GM21447 (cell line): ENCODE results near the gene INMT.
A peak's percentile ranks its signal among the peaks of the same experiment; 100 is the strongest.

Experiments
- ATAC-seq: cut with Tn5 transposase; IDR thresholded peaks from one replicate; pipeline ENCODE4 v1.9.1; 2021; ENCODE audit not compliant: unreplicated experiment

INMT gene

DNA sequence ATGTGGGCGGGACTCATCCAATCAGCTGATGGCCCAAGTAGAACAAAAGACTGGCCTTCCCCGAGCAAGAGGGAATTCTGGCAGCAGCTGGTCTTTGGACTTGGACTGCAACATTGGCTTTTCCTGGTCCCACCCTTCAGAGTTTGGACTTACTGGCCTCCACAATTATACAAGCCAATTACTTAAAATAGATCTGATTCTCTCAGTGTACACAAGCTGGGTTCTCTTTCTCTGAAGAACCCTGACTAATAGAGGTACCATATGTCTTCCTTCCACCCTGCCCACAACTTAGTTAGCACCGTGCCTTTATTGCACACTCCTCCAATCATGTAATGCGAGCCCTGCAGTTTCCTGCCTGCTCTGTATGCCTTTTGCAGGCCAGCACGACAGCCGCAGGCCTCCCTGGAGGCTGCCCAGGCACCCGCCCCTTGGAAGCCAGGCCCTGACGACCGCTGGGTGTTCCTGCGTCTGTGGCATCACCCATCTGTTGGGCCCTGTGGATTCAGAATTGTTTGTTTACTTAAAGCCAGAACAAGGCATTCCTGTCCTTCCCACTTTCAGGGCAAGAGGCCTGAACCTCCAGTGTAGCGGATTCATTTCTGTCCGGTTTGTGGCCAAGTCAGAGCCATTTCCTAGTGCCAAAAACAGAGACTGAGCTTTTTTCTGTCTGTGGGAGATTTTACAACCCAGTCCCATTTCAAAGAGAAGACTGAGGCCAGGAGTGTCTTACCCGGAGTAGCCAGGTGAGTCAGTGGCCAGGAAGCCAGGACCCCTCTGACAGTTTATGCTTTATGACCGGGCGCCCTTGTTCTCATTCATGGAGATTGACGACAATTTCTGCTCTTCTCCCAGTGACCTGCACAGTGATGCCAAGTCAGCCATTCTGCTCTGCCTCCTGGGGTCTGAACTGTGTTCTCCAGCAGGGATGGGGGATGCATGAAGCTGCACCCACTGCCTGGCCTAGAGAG, 968 bp upstream of the INMT start:
- no peak for ATAC-seq

- ATAC-seq: no peak
These were observed 549 bp downstream of the INMT start for GRCh38 chr7:30752484-30752883.

DNA sequence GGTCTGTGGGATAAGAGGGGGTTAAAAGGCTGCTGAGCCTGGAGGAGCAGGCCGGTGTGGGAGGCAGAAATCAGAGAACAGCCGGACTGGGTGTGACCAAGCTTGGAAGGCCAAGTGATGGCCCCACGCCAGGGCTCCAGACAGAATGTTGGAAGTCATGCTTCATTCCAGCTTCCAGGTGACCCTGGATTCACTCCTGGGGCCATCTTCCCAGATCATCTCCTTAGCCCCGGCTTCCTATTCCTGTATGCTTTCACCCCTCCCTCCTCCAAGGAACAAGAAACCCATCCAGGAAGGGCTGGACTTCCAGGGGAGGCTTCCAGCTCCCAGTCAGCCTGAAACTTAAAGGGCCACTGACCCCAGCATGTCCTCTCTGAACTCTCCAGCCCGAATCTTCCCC, 1.0 kb downstream of the INMT start:
- no peak for ATAC-seq

GRCh38 chr7:30754315-30754877, 2.5 kb downstream of the INMT start:
- ATAC-seq: no peak

DNA sequence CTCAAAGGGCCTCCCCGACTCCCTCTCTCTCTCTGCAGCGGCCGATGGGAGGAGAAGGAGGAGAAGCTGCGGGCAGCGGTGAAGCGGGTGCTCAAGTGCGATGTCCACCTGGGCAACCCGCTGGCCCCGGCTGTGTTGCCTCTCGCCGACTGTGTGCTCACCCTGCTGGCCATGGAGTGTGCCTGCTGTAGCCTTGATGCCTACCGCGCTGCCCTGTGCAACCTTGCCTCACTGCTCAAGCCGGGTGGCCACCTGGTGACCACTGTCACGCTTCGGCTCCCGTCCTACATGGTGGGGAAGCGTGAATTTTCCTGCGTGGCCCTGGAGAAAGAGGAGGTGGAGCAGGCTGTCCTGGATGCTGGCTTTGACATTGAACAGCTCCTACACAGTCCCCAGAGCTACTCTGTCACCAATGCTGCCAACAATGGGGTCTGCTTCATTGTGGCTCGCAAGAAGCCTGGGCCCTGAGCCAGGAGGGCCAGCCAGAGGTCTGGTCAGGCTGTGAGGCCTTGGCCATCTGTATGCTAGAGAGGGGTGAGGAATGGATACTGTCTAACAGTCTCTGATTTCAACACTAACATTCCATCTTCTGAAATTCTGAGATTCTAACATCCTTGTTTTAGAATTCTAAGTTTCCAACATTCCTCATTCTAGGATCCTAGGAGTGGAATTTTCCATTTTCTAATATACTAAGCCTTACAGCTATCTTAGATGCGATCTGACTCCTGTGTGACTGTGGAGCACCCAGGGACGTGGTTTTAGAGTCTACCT, 3.6 kb downstream of the INMT start:
- no peak for ATAC-seq

DNA sequence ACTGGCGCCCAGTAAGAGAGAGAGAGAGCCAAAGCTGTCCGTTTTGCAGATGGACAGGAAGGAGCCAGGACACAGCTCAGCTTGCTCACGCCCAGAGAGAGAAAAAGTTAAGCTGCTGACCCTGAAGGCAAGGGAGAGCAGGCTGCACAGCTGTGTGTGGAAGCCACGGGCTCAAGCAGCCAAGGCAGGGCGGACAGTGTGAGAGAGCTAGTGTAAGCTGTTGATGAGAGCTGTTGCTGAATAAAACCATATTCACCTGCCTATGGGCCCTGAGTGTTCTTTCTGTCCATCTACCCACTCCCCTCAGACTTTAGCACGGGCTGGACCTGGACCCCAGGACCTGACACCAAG, 5.4 kb downstream of the INMT start:
- ATAC-seq: no peak

DNA sequence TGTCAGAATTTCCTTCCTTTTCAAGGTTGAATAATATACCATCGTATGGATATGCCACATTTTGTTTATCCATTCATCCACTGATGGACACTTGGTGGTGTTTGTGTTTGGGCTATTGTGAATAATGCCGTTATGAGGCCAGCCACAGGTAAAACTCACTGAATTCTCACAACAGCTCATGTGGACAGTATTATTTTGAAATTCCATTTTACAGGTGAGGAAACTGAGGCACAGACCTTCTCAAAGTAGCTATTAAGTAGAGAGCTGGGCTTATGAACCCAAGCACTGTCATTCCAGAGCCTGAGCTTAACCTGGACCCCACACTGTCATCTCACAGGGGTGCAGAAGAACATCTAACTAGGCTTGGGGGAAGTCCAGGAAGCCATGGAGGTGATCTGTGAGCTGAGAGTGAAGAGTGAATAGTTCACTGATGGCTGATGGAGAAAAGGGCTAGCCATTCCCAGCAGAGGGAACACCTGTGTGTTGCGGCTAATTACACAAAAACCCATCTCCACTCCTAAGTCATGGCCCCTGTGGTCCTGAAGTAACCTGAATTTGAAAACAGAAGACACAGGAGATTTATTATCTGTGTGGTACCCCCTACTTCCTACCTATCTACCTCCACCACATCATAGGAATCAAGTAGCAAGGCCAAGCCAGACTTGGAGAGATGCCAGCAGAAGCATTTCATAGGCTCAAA, 8.7 kb downstream of the INMT start:
- no peak for ATAC-seq

- ATAC-seq: no peak
These were observed 9.6 kb downstream of the INMT start for GRCh38 chr7:30761214-30762156.

DNA sequence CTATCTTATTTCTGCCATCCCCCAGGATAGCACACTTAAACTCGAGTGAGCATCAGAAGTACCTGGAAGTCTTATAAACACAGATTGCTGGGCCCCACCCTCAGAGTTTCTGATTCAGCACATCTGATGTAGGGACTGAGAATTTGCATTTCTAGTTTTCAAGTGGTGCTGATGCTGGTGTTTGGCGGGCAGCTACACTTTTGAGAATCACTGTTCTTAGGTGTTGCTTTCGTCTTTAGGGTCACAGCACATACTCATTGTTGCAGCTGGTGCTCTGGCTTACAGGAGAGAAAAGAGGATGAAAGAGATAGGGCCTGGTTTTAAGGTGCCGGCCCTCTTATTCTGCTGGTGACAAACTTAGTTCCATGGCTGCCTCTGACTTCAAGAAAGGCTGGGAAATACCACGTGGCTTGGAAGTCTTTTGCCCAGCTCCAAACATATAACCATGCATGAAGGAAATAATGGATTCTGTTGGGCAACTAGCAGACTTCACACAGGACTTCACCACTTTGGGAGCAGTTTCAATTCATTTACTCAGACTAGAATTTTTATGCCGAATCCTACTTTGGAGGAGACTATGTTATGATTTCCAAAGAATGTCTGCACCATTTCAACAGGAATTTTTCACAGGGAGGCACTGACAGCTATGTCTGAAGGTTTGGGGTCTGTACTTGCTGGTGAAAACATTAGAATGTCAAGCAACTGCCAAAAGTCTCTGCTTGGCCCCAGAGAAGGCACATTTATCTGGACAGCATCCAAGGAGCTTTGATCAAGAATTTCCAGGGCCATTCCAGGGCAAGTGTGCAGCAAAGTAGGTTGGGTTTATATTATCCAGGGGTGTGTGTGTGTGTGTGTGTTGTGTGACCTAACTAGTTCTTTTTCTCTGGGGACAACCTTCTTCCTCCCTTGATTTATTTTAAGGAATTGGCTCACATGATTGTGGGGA, 12.4 kb downstream of the INMT start:
- peak; percentile 95 for ATAC-seq

GRCh38 chr7:30765408-30765807, 13.5 kb downstream of the INMT start:
- ATAC-seq: no peak

DNA sequence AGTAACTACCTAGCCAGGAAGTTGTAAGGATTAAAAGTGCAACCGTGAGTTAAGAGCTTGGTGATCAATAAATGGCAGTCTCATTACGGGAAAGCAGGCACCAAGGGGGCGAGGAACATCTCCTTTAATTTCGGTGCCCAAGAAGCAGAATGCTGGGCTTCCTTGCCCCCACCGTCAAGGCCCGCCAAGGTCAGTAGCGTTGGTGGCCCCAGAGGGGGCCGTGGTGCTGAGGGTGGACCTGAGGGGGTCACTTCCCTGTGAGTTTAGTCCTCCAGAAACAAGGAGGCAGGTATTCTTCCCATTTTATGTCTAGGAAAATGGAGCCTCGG, 18.9 kb downstream of the INMT start:
- ATAC-seq: no peak

DNA sequence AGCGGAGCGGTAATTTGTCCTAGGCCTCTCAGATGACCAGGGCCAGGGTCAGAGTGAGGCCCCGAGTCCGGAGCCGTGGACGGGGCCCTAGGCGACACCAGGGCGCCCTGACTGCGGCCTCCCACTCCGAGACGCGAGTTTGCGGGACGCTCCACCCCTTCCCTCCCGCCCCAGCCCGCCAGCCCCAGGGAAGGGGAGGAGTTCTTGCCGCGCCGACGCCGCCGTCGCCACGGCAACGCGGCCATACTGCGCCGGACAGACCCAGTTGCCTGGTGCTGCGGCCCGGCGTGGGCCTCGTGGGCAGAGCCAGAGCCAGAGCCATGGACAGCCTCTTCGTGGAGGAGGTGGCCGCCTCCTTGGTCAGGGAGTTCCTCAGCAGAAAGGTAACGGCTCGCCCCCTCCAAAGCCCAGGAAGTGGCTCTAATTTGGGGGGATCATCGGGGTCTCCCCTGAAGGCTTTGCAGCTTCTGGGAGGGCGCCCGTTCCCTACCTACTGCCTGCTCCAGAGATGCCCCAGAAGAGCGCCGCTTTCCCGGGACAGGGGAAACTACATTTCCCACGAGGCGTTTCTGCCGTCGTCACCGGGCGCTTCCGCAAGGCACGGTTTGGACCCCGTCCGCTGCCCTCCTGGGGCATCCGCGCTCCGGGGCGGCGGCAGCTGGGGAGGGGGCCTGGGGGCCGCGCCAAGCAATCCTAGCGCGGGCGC, 19.4 kb downstream of the INMT start, which contains the start of gene MINDY4:
TSS of gene MINDY4 (plus strand) at position 244 of the 706 bp plus-strand sequence. CDS start at position 321, 77 bp downstream.
- ATAC-seq: peak; percentile 73

DNA sequence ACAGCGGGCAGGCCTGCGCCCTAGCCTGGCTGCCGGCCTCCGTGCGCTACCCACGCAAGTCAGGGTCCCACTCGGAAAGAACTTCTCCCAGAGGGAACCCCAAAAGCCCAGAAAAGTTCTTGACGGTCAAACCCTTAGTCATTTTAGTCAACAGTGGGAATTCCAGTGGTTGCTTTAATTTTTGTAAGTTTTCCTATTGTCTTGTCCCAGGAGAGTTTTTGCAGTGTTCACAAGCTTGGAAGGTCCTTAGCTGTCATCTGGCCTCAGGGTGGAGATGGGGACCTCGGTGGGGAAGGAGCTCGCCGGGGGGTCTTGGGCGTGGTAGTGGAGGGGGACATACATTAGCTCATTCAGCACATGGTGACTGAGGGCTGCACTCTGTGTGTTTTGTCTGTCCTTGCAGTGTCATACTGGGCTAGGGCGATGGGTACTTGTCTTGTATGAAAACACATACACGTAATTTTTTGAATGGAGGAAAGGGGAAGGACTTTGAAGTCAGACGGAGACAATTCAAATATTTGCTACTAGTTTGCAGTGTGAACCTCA, 20.0 kb downstream of the INMT start:
- ATAC-seq: peak; percentile 43

- ATAC-seq: no peak
These were observed 21.0 kb downstream of the INMT start for GRCh38 chr7:30772984-30773383.

GRCh38 chr7:30775992-30776391, 24.1 kb downstream of the INMT start:
- no peak for ATAC-seq

DNA sequence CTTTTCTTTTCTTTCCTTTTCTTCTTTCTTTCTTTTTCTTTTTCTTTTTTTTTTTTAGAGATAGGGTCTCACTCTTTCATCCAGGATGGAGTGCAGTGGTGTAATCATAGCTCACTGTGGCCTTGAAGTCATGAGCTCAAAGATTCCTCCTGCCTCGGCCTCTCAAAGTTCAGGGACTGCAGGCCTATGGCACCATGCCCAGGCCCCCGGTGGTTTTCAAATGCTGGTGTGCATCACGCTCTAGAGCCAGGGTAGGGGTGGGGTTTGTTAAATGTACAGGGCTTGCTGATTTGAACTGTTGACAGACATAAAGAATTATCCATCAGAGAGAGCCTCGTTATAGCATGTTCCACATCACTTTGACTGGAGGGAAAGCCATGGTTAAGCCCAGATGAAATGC, 25.0 kb downstream of the INMT start:
- no peak for ATAC-seq

- no peak for ATAC-seq
These were observed 26.5 kb downstream of the INMT start for GRCh38 chr7:30778255-30779025.
